Measurements from ENCODE around the gene IZUMO1. TPM values are rescaled to one million over a fixed set of nuclear protein-coding genes. Genes with fewer than 3 reads are reported as not detected.

IZUMO1 gene
- total and polyA plus RNA-seq, 2 of the 13 experiments (the other 11 are each of a cell fraction or from before 2014, with no cell fraction given), result 0.07 to 0.22 TPM

GRCh38 chr19:48755084-48755641, 8.5 kb upstream of the IZUMO1 start, which contains the start of gene FGF21 (continued):
- TF ChIP-seq ZBTB2 (CRISPR knock-in tag; IDR thresholded peaks at IDR 0.05; ENCODE audit: low read depth) (no peak), ATAD3A (CRISPR knock-in tag; IDR thresholded peaks at IDR 0.05) (no peak), IRX3 (CRISPR knock-in tag; IDR thresholded peaks at IDR 0.05; ENCODE audit: borderline replicate concordance, low read depth) (no peak), PTBP1 (IDR thresholded peaks at IDR 0.05; ENCODE audit: low read depth, low read length, poor library complexity, severe bottlenecking) (no peak), CHCHD3 (CRISPR knock-in tag; IDR thresholded peaks at IDR 0.05) (no peak), PLSCR1 (CRISPR knock-in tag; IDR thresholded peaks at IDR 0.05; ENCODE audit: borderline replicate concordance) (no peak), FOSL2 (CRISPR knock-in tag; IDR thresholded peaks at IDR 0.05) (no peak; the same call in 1 of the 2 replicates), HOMEZ (CRISPR knock-in tag; IDR thresholded peaks at IDR 0.05; ENCODE audit: low read depth) (no peak), TBP (CRISPR knock-in tag; IDR thresholded peaks at IDR 0.05) (no peak), MBD4 (IDR thresholded peaks at IDR 0.05; ENCODE audit: borderline replicate concordance, low read length) (no peak), ELF1 (CRISPR knock-in tag; IDR thresholded peaks at IDR 0.05) (no peak), AHR (CRISPR knock-in tag; IDR thresholded peaks at IDR 0.05) (no peak), THAP11 (CRISPR knock-in tag; IDR thresholded peaks at IDR 0.05) (peak; percentile 87), TEF (CRISPR knock-in tag; IDR thresholded peaks at IDR 0.05) (no peak), ZNF281 (CRISPR knock-in tag; IDR thresholded peaks at IDR 0.05; ENCODE audit: borderline replicate concordance) (peak; percentile 94), AHDC1 (CRISPR knock-in tag; IDR thresholded peaks at IDR 0.05; ENCODE audit: borderline replicate concordance) (no peak), AKAP8 (CRISPR knock-in tag; IDR thresholded peaks at IDR 0.05) (no peak)

All from HepG2 (cell line).